Lower leg skin (tissue), 3 donors: ENCODE results near the gene TENM4.

Source experiments
- CTCF ChIP-seq, 3 donors: fragments of 450-650 bp; IDR thresholded peaks; one replicate each; pipeline ENCODE4 v1.5.1; 2016; ENCODE audit warnings: antibody characterized with exemption in 3 of 3, mild to moderate bottlenecking in 3 of 3, moderate library complexity in 2 of 3
- POLR2A ChIP-seq, 2 donors: fragments of 450-650 bp; IDR thresholded peaks; one replicate each; pipeline ENCODE4 v1.6.1; 2016 to 2017; ENCODE audit warnings: antibody characterized with exemption in 2 of 2, mild to moderate bottlenecking in 1 of 2, moderate library complexity in 1 of 2

GRCh38 chr11:79481795-79482194, 41.0 kb upstream of the TENM4 start:
- TF ChIP-seq CTCF (IDR thresholded peaks at IDR 0.05) (no peak), POLR2A (IDR thresholded peaks at IDR 0.05) (no peak)
